OCI-LY3 (cell line): ENCODE measurements around the gene KCNJ9.

Experiments used
- H2AFZ ChIP-seq: fragments of 200-600, 300-600 bp; shearing (Covaris generic); 2 replicates; pipeline ENCODE4 v1.6.0; 2014; ENCODE audit warnings: antibody characterized with exemption, low read depth, low read length
- H3K27ac ChIP-seq: fragments of 200-600, 300-600 bp; sonication (generic); 2 replicates; pipeline ENCODE4 v1.5.1; 2014; ENCODE audit warnings: mild to moderate bottlenecking, low read length, moderate library complexity, mixed read lengths
- H3K27me3 ChIP-seq: fragments of 200-600, 300-600 bp; sonication (generic); 2 replicates; pipeline ENCODE4 v1.6.1; 2014; ENCODE audit warnings: low read depth, low read length, mixed read lengths
- H3K36me3 ChIP-seq: fragments of 200-600, 300-600 bp; sonication (generic); replicated peaks from 2 replicates; pipeline ENCODE3; 2014; ENCODE audit warnings: low read depth, low read length, mixed read lengths
- H3K4me1 ChIP-seq: fragments of 300-600, 200-600 bp; sonication (generic); 2 replicates; pipeline ENCODE4 v1.6.1; 2014; ENCODE audit warnings: low read length, mixed read lengths
- H3K4me2 ChIP-seq: fragments of 200-600, 300-600 bp; sonication (generic); 2 replicates; pipeline ENCODE4 v1.6.1; 2014; ENCODE audit warnings: low read length, mixed read lengths
- H3K4me3 ChIP-seq: fragments of 300-600, 200-600 bp; sonication (generic); 2 replicates; pipeline ENCODE4 v1.5.1; 2014; ENCODE audit warnings: antibody characterized with exemption, mild to moderate bottlenecking, low read length, moderate library complexity
- H3K79me2 ChIP-seq: fragments of 300-600, 200-600 bp; shearing (Covaris generic); 2 replicates; pipeline ENCODE4 v1.6.1; 2014; ENCODE audit warnings: mild to moderate bottlenecking, low read length, mixed read lengths
- H3K9ac ChIP-seq: fragments of 300-600, 200-600 bp; shearing (Covaris generic); 2 replicates; pipeline ENCODE4 v1.6.0; 2014; ENCODE audit warnings: mild to moderate bottlenecking, low read length, moderate library complexity
- H3K9me3 ChIP-seq: fragments of 200-600, 300-600 bp; shearing (Covaris generic); 2 replicates; pipeline ENCODE4 v1.6.1; 2014; ENCODE audit warnings: low read length, mixed read lengths; ENCODE audit not compliant: insufficient read depth
- H4K20me1 ChIP-seq: fragments of 200-600, 300-600 bp; sonication (generic); 2 replicates; pipeline ENCODE4 v1.6.1; 2016; ENCODE audit warnings: low read length, mixed read lengths; ENCODE audit not compliant: insufficient read depth
- CTCF ChIP-seq: fragments of 200-600, 300-600 bp; sonication (generic); IDR thresholded peaks from 2 replicates; pipeline ENCODE4 v1.5.1; 2014; ENCODE audit warnings: antibody characterized with exemption, low read length, low read depth
- EZH2phosphoT487 ChIP-seq: fragments of 200-600 bp; shearing (Covaris generic); IDR thresholded peaks from 2 replicates; pipeline ENCODE4 v1.6.1; 2018; ENCODE audit warnings: antibody characterized with exemption, mixed run types, low read depth

KCNJ9 gene

GRCh38 chr1:160120797-160121196 is 39.5 kb downstream of the KCNJ9 start:
- Histone ChIP-seq H3K4me1 (peaks cover 4% of the 10 kb centered on the region), H2AFZ (no peak overlapping the region), H3K27me3 (peaks cover 27% of the 10 kb centered on the region), H3K27ac (no peak overlapping the region), H3K4me3 (no peak overlapping the region), H3K9ac (no peak overlapping the region), H3K4me2 (no peak overlapping the region), H3K9me3 (no peaks in the 10 kb centered on the region), H3K36me3 (no peaks in the 10 kb centered on the region), H4K20me1 (no peaks in the 10 kb centered on the region), H3K79me2 (no peaks in the 10 kb centered on the region)
- TF ChIP-seq EZH2phosphoT487 (no peak), CTCF (no peak)

GRCh38 chr1:160121388-160121787 is 40.0 kb downstream of the KCNJ9 start:
- no peak for TF ChIP-seq EZH2phosphoT487
- TF ChIP-seq CTCF = no peak
- H3K27me3 ChIP-seq = peaks cover 21% of the 10 kb centered on the region
- H4K20me1 ChIP-seq = no peaks in the 10 kb centered on the region
- H3K79me2 ChIP-seq = no peaks in the 10 kb centered on the region
- no peaks in the 10 kb centered on the region for H3K36me3 ChIP-seq
- H3K9ac ChIP-seq = no peak overlapping the region
- no peaks in the 10 kb centered on the region for H3K9me3 ChIP-seq
- H3K4me1 ChIP-seq = peaks cover 4% of the 10 kb centered on the region
- no peak overlapping the region for H2AFZ ChIP-seq
- H3K27ac ChIP-seq = no peak overlapping the region
- H3K4me2 ChIP-seq = no peak overlapping the region
- no peak overlapping the region for H3K4me3 ChIP-seq

GRCh38 chr1:160122978-160123495 is 41.7 kb downstream of the KCNJ9 start:
- H2AFZ ChIP-seq = no peak overlapping the region
- no peak overlapping the region for H3K27ac ChIP-seq
- H3K27me3 ChIP-seq = peaks cover 7% of the 10 kb centered on the region
- H3K9ac ChIP-seq = no peak overlapping the region
- H3K4me2 ChIP-seq = no peak overlapping the region
- H4K20me1 ChIP-seq = no peaks in the 10 kb centered on the region
- TF ChIP-seq CTCF (no peak), EZH2phosphoT487 (no peak)
- peaks cover 4% of the 10 kb centered on the region for H3K4me1 ChIP-seq
- H3K79me2 ChIP-seq = no peaks in the 10 kb centered on the region
- H3K36me3 ChIP-seq = no peaks in the 10 kb centered on the region
- no peak overlapping the region for H3K4me3 ChIP-seq
- H3K9me3 ChIP-seq = no peaks in the 10 kb centered on the region

GRCh38 chr1:160123726-160124125 is 42.4 kb downstream of the KCNJ9 start:
- H3K27ac ChIP-seq = no peak overlapping the region
- H3K27me3 ChIP-seq = 0 out of 2 replicates have a peak, but pooled peaks cover 4% of the 10 kb centered on the region
- H3K9me3 ChIP-seq = no peaks in the 10 kb centered on the region
- H3K4me3 ChIP-seq = no peak overlapping the region
- peaks cover 4% of the 10 kb centered on the region for H3K4me1 ChIP-seq
- H4K20me1 ChIP-seq = no peaks in the 10 kb centered on the region
- H2AFZ ChIP-seq = no peak overlapping the region
- no peaks in the 10 kb centered on the region for H3K79me2 ChIP-seq
- no peak overlapping the region for H3K9ac ChIP-seq
- no peaks in the 10 kb centered on the region for H3K36me3 ChIP-seq
- TF ChIP-seq EZH2phosphoT487 (no peak), CTCF (no peak)
- H3K4me2 ChIP-seq = no peak overlapping the region
